ENCODE results near the gene GLI3. TPM values are rescaled to one million over a fixed set of nuclear protein-coding genes. Genes with fewer than 3 reads are reported as not detected.

Gene GLI3
- total RNA-seq, 2 experiments from 2014 or later, result 0.28 to 0.36 TPM

DNA sequence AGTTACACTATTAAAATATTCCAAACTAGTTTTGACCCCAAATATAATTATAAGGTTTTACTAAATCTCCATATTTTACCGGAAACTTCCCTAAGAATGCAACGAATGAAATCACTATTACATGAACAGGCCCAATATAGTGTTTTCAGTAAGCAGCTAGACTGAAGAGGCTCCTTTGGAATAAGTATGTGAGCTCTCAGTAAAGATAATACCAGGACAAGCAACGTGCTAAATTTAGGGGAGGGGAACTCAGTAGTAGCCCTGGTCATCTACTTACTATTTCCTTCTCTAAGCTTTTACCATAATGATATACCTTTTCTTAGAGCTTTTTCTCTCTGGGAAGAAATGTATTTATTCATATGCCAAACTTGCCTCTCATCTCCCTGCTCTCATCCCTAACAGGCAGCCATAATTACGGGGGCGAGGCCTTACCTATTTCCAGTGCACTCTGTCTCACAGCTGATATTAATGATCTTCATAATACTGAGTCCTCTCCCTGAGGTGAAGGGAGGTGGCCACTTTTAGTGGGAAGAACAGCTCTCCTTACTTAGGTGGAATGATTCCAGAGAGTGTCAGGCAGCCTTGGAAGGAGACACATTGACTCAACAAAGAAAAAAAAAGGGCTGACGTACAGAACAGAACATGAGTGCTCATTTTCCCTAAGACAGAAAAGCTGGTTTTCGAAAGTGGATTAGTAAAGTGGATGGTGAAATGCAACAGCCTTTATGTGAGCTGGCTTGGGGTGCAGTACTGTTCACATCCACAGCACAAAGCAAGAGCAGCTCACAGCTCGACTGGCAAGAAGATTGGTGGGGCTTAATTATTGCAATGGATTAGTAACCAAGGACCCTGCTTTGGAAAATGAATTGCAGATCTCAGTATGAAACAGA is 165.4 kb downstream of the GLI3 start:
- CTCF ChIA-PET, result interaction anchor here (0.6 kb wide), 1 partner anchor 103 kb away, joined by 3 read pairs; no protein-coding TSS in a partner anchor
- H3K27me3 Mint-ChIP-seq, result peaks cover 7% of the 10 kb centered on the region
- no peak overlapping the region for H3K4me3 ChIP-seq (ENCODE audit: low read length)
- no peaks in the 10 kb centered on the region for H3K27me3 ChIP-seq (ENCODE audit: control insufficient read depth in 1 of 2, insufficient read depth in 2 of 2, low read length in 2 of 2)
- no peak overlapping the region for H3K27ac ChIP-seq (ENCODE audit: low read depth in 1 of 2, low read length in 2 of 2)
- no peaks in the 10 kb centered on the region for H3K36me3 Mint-ChIP-seq (ENCODE audit: low read depth)
- TF ChIP-seq, protein P1, sequence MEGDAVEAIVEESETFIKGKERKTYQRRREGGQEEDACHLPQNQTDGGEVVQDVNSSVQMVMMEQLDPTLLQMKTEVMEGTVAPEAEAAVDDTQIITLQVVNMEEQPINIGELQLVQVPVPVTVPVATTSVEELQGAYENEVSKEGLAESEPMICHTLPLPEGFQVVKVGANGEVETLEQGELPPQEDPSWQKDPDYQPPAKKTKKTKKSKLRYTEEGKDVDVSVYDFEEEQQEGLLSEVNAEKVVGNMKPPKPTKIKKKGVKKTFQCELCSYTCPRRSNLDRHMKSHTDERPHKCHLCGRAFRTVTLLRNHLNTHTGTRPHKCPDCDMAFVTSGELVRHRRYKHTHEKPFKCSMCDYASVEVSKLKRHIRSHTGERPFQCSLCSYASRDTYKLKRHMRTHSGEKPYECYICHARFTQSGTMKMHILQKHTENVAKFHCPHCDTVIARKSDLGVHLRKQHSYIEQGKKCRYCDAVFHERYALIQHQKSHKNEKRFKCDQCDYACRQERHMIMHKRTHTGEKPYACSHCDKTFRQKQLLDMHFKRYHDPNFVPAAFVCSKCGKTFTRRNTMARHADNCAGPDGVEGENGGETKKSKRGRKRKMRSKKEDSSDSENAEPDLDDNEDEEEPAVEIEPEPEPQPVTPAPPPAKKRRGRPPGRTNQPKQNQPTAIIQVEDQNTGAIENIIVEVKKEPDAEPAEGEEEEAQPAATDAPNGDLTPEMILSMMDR (IDR thresholded peaks at IDR 0.05), result no peak
- no peaks in the 10 kb centered on the region for H3K9me3 ChIP-seq (ENCODE audit: control insufficient read depth in 1 of 2, insufficient read depth in 1 of 2, low read length in 2 of 2)
- no peaks in the 10 kb centered on the region for H3K4me1 ChIP-seq (ENCODE audit: insufficient read depth, low read length)
- H3K4me1 Mint-ChIP-seq (ENCODE audit: low read depth), result no peaks in the 10 kb centered on the region
- intact Hi-C loops (cut with DNase I, micrococcal nuclease), result no loop called here
- no peak overlapping the region for H3K27ac Mint-ChIP-seq
- no peaks in the 10 kb centered on the region for H3K9me3 Mint-ChIP-seq
- ATAC-seq (ENCODE audit: poor library complexity) (no peak), DNase-seq (no peak)
- no peak overlapping the region for H3K4me3 Mint-ChIP-seq
- POLR2A ChIA-PET, result interaction anchor here (0.6 kb wide), 1 partner anchor 410 kb away, joined by 3 read pairs; no protein-coding TSS in a partner anchor
- H3K36me3 ChIP-seq (ENCODE audit: insufficient read depth, low read length), result no peaks in the 10 kb centered on the region

- no peak overlapping the region for H3K27ac Mint-ChIP-seq
- intact Hi-C loops (cut with DNase I, micrococcal nuclease), result no loop called here
- no peaks in the 10 kb centered on the region for H3K36me3 Mint-ChIP-seq (ENCODE audit: low read depth)
- no peaks in the 10 kb centered on the region for H3K36me3 ChIP-seq (ENCODE audit: insufficient read depth, low read length)
- no peaks in the 10 kb centered on the region for H3K4me1 ChIP-seq (ENCODE audit: insufficient read depth, low read length)
- ATAC-seq (ENCODE audit: poor library complexity) (no peak), DNase-seq (no peak)
- TF ChIP-seq, protein P1 (IDR thresholded peaks at IDR 0.05), result no peak
- H3K4me1 Mint-ChIP-seq (ENCODE audit: low read depth), result no peaks in the 10 kb centered on the region
- H3K27me3 ChIP-seq (ENCODE audit: control insufficient read depth in 1 of 2, insufficient read depth in 2 of 2, low read length in 2 of 2), result no peaks in the 10 kb centered on the region
- CTCF ChIA-PET, result no interaction called here
- POLR2A ChIA-PET, result no interaction called here
- no peaks in the 10 kb centered on the region for H3K9me3 ChIP-seq (ENCODE audit: control insufficient read depth in 1 of 2, insufficient read depth in 1 of 2, low read length in 2 of 2)
- H3K4me3 Mint-ChIP-seq, result no peak overlapping the region
- no peak overlapping the region for H3K27ac ChIP-seq (ENCODE audit: low read depth in 1 of 2, low read length in 2 of 2)
- no peak overlapping the region for H3K4me3 ChIP-seq (ENCODE audit: low read length)
- no peaks in the 10 kb centered on the region for H3K9me3 Mint-ChIP-seq
- H3K27me3 Mint-ChIP-seq, result peaks cover 7% of the 10 kb centered on the region
Measured at GRCh38 chr7:42070068-42070467, 166.9 kb downstream of the GLI3 start.

DNA sequence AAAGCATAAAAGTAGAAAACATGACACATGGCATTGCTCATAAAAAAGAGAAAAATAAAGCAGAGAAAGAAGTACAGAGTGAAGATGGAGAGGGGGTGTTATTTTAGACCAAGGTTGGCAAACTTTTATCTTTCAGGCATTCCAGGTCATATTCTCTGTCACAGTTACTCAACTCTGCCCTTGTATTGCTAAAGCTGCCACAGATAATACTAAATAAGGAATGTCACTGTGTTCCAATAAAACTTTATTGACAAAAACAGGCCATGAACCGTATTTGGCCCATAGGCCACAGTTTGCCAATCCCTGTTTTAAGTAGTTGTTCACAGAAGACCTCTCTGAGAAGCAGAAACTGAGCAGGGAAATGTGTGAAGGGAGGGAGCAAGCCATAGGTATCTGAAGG is 167.4 kb downstream of the GLI3 start:
- H3K4me3 ChIP-seq (ENCODE audit: low read length), result no peak overlapping the region
- ChIA-PET POLR2A (no interaction called here), CTCF (no interaction called here)
- H3K36me3 ChIP-seq (ENCODE audit: insufficient read depth, low read length), result no peaks in the 10 kb centered on the region
- TF ChIP-seq, protein P1 (IDR thresholded peaks at IDR 0.05), result no peak
- Mint-ChIP-seq H3K9me3 (no peaks in the 10 kb centered on the region), H3K27me3 (peaks cover 7% of the 10 kb centered on the region), H3K4me3 (no peak overlapping the region), H3K4me1 (ENCODE audit: low read depth) (no peaks in the 10 kb centered on the region), H3K27ac (no peak overlapping the region), H3K36me3 (ENCODE audit: low read depth) (no peaks in the 10 kb centered on the region)
- H3K27me3 ChIP-seq (ENCODE audit: control insufficient read depth in 1 of 2, insufficient read depth in 2 of 2, low read length in 2 of 2), result no peaks in the 10 kb centered on the region
- DNase-seq (no peak), ATAC-seq (ENCODE audit: poor library complexity) (no peak)
- no peaks in the 10 kb centered on the region for H3K4me1 ChIP-seq (ENCODE audit: insufficient read depth, low read length)
- no peaks in the 10 kb centered on the region for H3K9me3 ChIP-seq (ENCODE audit: control insufficient read depth in 1 of 2, insufficient read depth in 1 of 2, low read length in 2 of 2)
- H3K27ac ChIP-seq (ENCODE audit: low read depth in 1 of 2, low read length in 2 of 2), result no peak overlapping the region
- intact Hi-C loops (cut with DNase I, micrococcal nuclease), result no loop called here
